Upper lobe of left lung (tissue), 4 donors: ENCODE data around the gene MAP3K13.

Source experiments
- CTCF ChIP-seq, 6 experiments: fragments of 450-650 bp in 4 of 6; fragments of 200-600 bp in 2 of 6; sonication (generic) in 2 of 6; IDR thresholded peaks; one replicate each; pipeline ENCODE4 v1.5.1; 2016 to 2019; ENCODE audit warnings: antibody characterized with exemption in 6 of 6
- EP300 ChIP-seq, 4 donors: sonication (generic); formaldehyde crosslinking; IDR thresholded peaks; one replicate each; pipeline ENCODE4 v1.5.1; 2017; ENCODE audit warnings: antibody characterized with exemption in 4 of 4, control low read depth in 2 of 4

GRCh38 chr3:185473290-185473815 is 110.4 kb downstream of the MAP3K13 start:
- no peak for TF ChIP-seq EP300 (IDR thresholded peaks at IDR 0.05)
- TF ChIP-seq CTCF (IDR thresholded peaks at IDR 0.05), result no peak
